Measurements from ENCODE around the gene TAMALIN.

Gene TAMALIN

GRCh38 chr12:52056801-52057637, 50.3 kb downstream of the TAMALIN start:
- peak; percentile 53 for DNase-seq

- DNase-seq: no peak
Observed at GRCh38 chr12:52057638-52058576, 51.2 kb downstream of the TAMALIN start.

GRCh38 chr12:52058631-52059361, 52.0 kb downstream of the TAMALIN start:
- DNase-seq: peak; percentile 59

- peak; percentile 51 for DNase-seq
Observed at GRCh38 chr12:52059582-52060497, 53.1 kb downstream of the TAMALIN start.

DNA sequence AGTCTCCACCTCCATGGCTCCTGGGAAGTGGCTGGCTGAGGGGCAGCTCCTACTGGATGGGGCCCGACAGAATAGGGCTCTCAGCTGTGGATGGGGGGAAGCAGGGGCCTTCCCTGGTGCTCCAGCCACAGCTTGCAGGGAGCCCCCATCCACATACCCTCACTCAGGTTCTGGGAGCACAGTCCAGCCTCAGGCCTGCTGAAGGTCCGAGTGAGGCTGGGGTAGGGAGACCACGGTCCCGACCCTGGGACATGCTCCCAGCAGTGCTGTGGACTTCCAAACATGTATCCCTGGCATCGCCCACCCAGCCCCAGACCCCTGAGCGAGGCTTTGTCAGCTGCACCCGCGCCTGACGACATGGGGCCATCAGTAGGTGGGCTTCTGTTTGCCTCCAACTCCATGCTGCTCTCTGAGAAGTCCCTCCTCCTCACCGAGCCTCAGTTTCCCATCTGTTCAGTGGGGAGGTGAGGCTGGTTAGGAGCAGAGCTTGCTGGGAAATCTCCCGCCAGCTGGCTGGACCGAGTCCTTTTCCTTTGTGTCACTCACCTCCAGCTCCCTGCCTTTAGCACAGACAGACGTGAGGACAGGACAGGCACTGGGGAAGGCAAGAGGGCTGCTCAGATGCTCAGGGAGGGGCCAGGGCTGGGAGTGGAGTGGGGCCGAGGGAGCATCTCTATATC, 53.9 kb downstream of the TAMALIN start:
- peak; percentile 76 for DNase-seq

- DNase-seq: peak; percentile 48
Observed at GRCh38 chr12:52061470-52062166, 54.9 kb downstream of the TAMALIN start.

GRCh38 chr12:52062167-52063081, 55.7 kb downstream of the TAMALIN start:
- DNase-seq: peak; percentile 34

DNA sequence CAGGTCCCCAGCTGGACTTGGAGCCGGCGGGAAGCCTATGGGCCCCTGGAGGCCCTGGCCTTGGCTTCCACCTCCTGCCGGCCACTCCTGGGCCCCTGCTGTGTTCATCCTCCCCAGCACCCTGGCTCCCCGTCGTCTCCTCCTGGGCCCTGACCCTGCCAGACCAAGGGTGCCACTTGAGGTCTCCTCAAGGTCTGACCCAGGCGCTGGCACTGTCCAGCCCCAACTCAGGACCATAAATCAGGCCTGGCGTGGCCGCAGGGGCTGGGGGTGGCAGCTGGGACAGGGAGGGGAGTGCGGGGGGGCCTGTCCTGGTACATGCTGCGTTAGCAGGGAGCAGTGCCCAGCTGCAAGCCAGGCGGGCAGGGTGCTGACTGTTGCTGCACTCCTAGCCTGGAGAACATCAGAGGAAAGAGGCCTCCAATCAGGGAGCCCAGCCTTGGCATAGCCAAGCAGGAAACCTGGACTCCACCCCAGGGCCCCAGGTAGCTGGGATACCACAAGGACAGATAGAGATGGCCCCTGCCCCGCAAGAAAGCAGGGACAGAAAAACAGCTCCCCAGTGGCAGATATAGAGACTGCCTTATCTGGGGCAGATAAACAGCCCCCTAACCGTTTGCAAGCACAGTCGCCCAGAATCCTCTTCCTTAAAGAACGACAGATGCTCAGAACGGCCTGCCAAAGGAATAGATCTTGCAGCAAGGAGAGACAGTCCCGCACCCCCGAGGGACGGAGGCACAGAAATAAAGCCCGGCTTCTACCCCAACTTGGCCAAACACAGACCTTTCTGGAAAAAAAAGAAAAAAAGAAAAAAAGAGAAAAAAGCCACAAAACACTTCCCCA, 56.6 kb downstream of the TAMALIN start:
- DNase-seq: no peak

DNA sequence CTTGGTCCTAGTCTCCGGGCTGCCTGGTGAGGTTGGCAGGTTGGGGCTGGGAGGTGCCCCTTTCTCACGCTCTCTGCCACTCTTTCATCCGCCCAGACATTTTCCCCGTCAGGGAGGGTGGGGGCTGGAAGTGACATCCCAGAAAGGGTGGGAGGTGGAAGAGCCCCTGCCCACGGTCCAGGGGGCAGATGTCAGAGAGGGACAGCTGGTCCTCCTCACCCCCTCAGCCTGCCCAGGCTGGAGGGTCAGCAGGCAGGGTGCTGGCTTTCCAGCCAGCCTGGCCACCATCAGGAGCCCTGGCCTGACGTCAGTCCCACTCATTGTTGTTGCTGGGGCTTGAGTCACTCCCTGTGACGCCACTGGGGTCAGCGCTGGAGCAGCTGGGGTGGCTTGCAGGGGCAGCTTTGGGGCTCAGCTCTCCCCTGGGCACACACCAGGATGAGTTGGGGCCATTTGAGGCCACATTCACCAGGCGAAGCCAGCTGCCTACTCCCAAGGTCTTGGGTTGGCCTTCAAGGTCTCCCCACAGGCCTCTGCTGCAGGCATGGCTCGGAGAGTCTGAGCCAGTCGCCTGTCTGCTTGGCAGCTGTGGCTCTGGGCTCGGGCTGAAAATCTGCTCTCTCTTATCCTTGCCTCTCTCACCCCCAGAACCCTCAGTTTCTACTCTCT, 57.4 kb downstream of the TAMALIN start:
- no peak for DNase-seq
